Liver (tissue), 3 donors: ENCODE results near the gene CYP11A1.

Experiments used
- ATF3 ChIP-seq: IDR thresholded peaks from 2 replicates; pipeline ENCODE4 v1.6.1; 2016; ENCODE audit warnings: antibody characterized with exemption
- CTCF ChIP-seq: fragments of 150-350 bp; IDR thresholded peaks from 2 replicates; pipeline ENCODE4 v1.5.1; 2017; ENCODE audit warnings: improper control_type of control experiment, low read depth, low read length; ENCODE audit not compliant: missing input control
- EGR1 ChIP-seq, 2 donors: IDR thresholded peaks; 2 replicates each; pipeline ENCODE4 v1.6.1; 2016 to 2018; ENCODE audit warnings: antibody characterized with exemption in 2 of 2, low read depth in 2 of 2
- FOXA1 ChIP-seq: IDR thresholded peaks from 2 replicates; pipeline ENCODE4 v1.6.1; 2016; ENCODE audit warnings: antibody characterized with exemption
- FOXA2 ChIP-seq: IDR thresholded peaks from 2 replicates; pipeline ENCODE4 v1.6.1; 2016; ENCODE audit warnings: antibody characterized with exemption
- HNF4G ChIP-seq: IDR thresholded peaks from 2 replicates; pipeline ENCODE4 v1.6.1; 2016; ENCODE audit warnings: antibody characterized with exemption
- NR2F2 ChIP-seq: IDR thresholded peaks from 2 replicates; pipeline ENCODE4 v1.6.1; 2016; ENCODE audit warnings: antibody characterized with exemption
- RAD21 ChIP-seq, 2 donors: IDR thresholded peaks; 2 replicates each; pipeline ENCODE4 v1.6.1; 2016; ENCODE audit warnings: antibody characterized with exemption in 2 of 2, mild to moderate bottlenecking in 2 of 2
- SP1 ChIP-seq: IDR thresholded peaks from 2 replicates; pipeline ENCODE4 v1.6.1; 2018; ENCODE audit warnings: antibody characterized with exemption, mild to moderate bottlenecking
- YY1 ChIP-seq: IDR thresholded peaks from 2 replicates; pipeline ENCODE4 v1.6.1; 2016; ENCODE audit warnings: antibody characterized with exemption, mild to moderate bottlenecking
- ZBTB33 ChIP-seq: IDR thresholded peaks from 2 replicates; pipeline ENCODE4 v1.6.1; 2016; ENCODE audit warnings: antibody characterized with exemption
- TF ChIP-seq, protein P1 (sequence below): IDR thresholded peaks from 2 replicates; pipeline ENCODE4 v1.6.1; 2016; ENCODE audit warnings: antibody characterized with exemption
- donor health status: healthy.
- donor health status: healthy.

- TF ChIP-seq SP1 (no peak), RAD21 (IDR thresholded peaks at IDR 0.05) (no peak), CTCF (no peak), EGR1 (IDR thresholded peaks at IDR 0.05; ENCODE audit: low read depth in 2 of 2) (no peak), YY1 (no peak), ZBTB33 (no peak), NR2F2 (no peak), ATF3 (no peak), FOXA2 (no peak), HNF4G (no peak), FOXA1 (no peak)
- TF ChIP-seq, protein P1, sequence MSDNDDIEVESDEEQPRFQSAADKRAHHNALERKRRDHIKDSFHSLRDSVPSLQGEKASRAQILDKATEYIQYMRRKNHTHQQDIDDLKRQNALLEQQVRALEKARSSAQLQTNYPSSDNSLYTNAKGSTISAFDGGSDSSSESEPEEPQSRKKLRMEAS, result no peak
Measured at GRCh38 chr15:74377831-74378766, 10.7 kb upstream of the CYP11A1 start.
